OCI-LY1 (cell line): Measurements from ENCODE around the gene KIF11.
"Not testable (repeated sequence)": the region's sequence is repeated elsewhere in the genome, so short reads cannot be mapped to it uniquely, and the experiment has no call there.

Experiments
- EZH2 ChIP-seq: fragments of 200-600 bp; sonication (generic), shearing (Covaris generic); IDR thresholded peaks from 2 replicates; pipeline ENCODE4 v1.8.0; 2017; ENCODE audit warnings: borderline replicate concordance, mixed run types, mild to moderate bottlenecking, antibody characterized with exemption, low read length, moderate library complexity, mixed read lengths
- TF ChIP-seq, protein P1 (sequence below): fragments of 200-600 bp; sonication (generic), shearing (Covaris generic); IDR thresholded peaks from 2 replicates; pipeline ENCODE4 v1.5.1; 2017; ENCODE audit warnings: mild to moderate bottlenecking, antibody characterized with exemption, low read length, moderate library complexity, mixed read lengths

DNA sequence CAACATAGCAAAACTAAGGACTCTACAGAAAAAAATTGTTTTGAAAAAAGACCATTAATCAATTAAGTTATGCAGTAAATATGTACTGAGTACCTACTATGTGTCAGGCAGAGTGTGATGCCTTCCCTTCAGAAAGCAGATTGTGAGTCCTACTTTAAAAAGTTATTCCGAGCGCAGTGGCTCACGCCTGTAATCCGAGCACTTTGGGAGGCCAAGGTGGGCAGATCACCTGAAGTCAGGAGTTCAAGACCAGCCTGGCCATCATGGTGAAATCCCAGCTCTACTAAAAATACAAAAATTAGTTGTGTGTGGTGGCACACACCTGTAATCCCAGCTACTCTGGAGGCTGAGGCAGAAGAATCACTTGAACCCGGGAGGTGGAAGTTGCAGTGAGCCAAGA, 23.3 kb upstream of the KIF11 start:
- TF ChIP-seq EZH2: not testable (repeated sequence)
- TF ChIP-seq, protein P1, sequence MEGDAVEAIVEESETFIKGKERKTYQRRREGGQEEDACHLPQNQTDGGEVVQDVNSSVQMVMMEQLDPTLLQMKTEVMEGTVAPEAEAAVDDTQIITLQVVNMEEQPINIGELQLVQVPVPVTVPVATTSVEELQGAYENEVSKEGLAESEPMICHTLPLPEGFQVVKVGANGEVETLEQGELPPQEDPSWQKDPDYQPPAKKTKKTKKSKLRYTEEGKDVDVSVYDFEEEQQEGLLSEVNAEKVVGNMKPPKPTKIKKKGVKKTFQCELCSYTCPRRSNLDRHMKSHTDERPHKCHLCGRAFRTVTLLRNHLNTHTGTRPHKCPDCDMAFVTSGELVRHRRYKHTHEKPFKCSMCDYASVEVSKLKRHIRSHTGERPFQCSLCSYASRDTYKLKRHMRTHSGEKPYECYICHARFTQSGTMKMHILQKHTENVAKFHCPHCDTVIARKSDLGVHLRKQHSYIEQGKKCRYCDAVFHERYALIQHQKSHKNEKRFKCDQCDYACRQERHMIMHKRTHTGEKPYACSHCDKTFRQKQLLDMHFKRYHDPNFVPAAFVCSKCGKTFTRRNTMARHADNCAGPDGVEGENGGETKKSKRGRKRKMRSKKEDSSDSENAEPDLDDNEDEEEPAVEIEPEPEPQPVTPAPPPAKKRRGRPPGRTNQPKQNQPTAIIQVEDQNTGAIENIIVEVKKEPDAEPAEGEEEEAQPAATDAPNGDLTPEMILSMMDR: not testable (repeated sequence)
